ENCODE data around the gene ATP8B4. TPM values are rescaled to one million over a fixed set of nuclear protein-coding genes. Genes with fewer than 3 reads are reported as not detected.

The ATP8B4 gene
- total RNA-seq, 1 donor from 2014 or later = 45.8 TPM

DNA sequence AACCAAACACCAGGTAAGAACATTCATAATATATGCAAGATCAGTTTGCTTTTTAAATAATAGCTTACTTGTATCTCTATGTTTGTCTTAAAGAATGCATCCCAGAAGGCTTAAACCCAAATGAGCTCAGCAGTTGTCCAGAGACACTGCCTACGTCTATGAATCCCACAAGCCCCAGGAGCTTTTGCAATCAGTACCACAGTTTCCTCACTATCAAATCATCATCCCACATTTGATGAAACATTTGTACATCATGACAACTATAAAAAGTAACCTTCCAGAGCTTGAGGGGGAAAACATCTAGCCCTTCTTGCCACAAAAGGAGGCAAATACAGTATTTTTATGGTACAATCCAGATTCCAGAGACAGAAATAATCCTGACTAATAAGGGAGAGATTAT lies 63.7 kb downstream of the ATP8B4 start:
- TF ChIP-seq, protein P1, sequence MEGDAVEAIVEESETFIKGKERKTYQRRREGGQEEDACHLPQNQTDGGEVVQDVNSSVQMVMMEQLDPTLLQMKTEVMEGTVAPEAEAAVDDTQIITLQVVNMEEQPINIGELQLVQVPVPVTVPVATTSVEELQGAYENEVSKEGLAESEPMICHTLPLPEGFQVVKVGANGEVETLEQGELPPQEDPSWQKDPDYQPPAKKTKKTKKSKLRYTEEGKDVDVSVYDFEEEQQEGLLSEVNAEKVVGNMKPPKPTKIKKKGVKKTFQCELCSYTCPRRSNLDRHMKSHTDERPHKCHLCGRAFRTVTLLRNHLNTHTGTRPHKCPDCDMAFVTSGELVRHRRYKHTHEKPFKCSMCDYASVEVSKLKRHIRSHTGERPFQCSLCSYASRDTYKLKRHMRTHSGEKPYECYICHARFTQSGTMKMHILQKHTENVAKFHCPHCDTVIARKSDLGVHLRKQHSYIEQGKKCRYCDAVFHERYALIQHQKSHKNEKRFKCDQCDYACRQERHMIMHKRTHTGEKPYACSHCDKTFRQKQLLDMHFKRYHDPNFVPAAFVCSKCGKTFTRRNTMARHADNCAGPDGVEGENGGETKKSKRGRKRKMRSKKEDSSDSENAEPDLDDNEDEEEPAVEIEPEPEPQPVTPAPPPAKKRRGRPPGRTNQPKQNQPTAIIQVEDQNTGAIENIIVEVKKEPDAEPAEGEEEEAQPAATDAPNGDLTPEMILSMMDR (IDR thresholded peaks at IDR 0.05; ENCODE audit: unreplicated experiment) = no peak
- no peaks in the 10 kb centered on the region for H3K9me3 Mint-ChIP-seq (ENCODE audit: unreplicated experiment)
- DNase-seq (ENCODE audit: low spot score) = no peak
- peaks cover 2% of the 10 kb centered on the region for H3K27me3 Mint-ChIP-seq (ENCODE audit: unreplicated experiment)
- no peak overlapping the region for H3K4me3 Mint-ChIP-seq (ENCODE audit: unreplicated experiment)
- no peak overlapping the region for H3K27ac Mint-ChIP-seq (ENCODE audit: unreplicated experiment)
- peaks cover 9% of the 10 kb centered on the region for H3K4me1 Mint-ChIP-seq (ENCODE audit: unreplicated experiment)
- peaks cover 7% of the 10 kb centered on the region for H3K36me3 Mint-ChIP-seq (ENCODE audit: low read depth, unreplicated experiment)

DNA sequence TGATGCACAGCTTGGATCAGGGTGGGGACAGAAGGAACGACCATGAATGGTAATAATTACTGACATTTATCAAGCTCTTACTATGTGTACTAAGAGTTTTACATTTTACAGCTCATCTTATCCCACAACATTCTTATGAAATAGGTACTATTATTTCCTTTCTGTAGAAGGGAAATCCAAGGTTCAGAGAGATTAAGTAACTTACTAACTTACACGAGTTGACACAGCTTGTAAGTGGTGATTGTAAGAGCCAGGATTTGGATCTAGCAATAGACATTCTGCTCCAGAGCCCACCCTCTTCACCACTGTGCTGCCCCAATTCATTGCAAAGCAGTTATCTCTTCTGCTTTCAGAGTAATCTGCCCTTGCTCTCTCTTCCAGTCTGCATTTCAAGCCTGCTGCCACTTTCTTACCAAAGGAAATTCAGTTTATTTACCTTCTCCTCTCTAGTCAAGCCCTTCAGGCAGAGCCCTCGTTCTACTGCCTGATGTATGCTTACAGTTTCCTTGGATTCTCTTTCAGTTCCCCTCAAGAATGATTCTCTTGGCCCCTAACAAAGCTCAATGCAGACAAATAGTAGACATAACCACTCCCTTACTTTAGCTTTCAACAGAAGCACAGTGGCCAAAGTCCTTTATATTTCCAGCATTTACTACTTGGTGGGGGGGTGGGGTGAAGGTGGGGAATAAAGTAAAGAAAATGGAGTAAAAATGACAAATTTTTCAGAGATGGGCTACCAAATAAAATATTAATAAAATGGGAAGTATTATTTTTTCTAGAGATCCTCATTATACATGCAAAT lies 65.8 kb downstream of the ATP8B4 start:
- Mint-ChIP-seq H3K4me3 (ENCODE audit: unreplicated experiment) (no peak overlapping the region), H3K4me1 (ENCODE audit: unreplicated experiment) (peaks cover 9% of the 10 kb centered on the region), H3K9me3 (ENCODE audit: unreplicated experiment) (no peaks in the 10 kb centered on the region), H3K27ac (ENCODE audit: unreplicated experiment) (peak overlapping the region; percentile 39), H3K27me3 (ENCODE audit: unreplicated experiment) (peaks cover 2% of the 10 kb centered on the region), H3K36me3 (ENCODE audit: low read depth, unreplicated experiment) (no peaks in the 10 kb centered on the region)
- DNase-seq (ENCODE audit: low spot score) = no peak
- TF ChIP-seq, protein P1 (IDR thresholded peaks at IDR 0.05; ENCODE audit: unreplicated experiment) = no peak

DNA sequence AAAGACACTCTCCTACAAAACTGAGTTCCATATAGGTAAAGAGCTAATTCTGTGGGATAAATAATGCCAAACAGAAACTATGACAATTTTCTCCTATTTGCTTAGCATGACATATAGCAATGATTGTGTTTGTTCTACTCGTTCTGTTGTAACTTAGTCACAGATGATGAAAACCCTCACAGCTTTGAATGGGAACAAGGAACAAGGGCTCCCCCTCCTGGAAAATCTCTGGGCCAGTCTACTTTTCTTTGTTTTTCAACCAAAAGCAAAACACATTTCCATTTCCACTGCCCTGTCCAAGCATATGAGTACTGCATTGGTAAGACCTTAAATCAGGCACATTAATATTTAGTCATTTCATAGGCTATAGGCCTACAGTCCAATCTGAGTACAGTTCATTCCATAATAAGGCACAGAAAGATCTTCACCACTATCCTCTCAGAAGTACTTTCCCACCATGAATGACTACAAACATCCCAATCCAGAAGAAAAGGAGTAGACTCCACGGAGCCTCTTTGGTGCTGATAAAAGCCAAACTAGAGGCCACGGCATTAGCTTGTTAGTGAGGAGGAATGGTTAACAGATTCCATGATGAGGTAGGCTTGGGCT lies 67.1 kb downstream of the ATP8B4 start:
- H3K4me3 Mint-ChIP-seq (ENCODE audit: unreplicated experiment) = no peak overlapping the region
- peak; percentile 35 for DNase-seq (ENCODE audit: low spot score)
- no peak overlapping the region for H3K27ac Mint-ChIP-seq (ENCODE audit: unreplicated experiment)
- peaks cover 2% of the 10 kb centered on the region for H3K27me3 Mint-ChIP-seq (ENCODE audit: unreplicated experiment)
- H3K4me1 Mint-ChIP-seq (ENCODE audit: unreplicated experiment) = peaks cover 9% of the 10 kb centered on the region
- peaks cover 3% of the 10 kb centered on the region for H3K36me3 Mint-ChIP-seq (ENCODE audit: low read depth, unreplicated experiment)
- TF ChIP-seq, protein P1 (IDR thresholded peaks at IDR 0.05; ENCODE audit: unreplicated experiment) = no peak
- H3K9me3 Mint-ChIP-seq (ENCODE audit: unreplicated experiment) = no peaks in the 10 kb centered on the region

DNA sequence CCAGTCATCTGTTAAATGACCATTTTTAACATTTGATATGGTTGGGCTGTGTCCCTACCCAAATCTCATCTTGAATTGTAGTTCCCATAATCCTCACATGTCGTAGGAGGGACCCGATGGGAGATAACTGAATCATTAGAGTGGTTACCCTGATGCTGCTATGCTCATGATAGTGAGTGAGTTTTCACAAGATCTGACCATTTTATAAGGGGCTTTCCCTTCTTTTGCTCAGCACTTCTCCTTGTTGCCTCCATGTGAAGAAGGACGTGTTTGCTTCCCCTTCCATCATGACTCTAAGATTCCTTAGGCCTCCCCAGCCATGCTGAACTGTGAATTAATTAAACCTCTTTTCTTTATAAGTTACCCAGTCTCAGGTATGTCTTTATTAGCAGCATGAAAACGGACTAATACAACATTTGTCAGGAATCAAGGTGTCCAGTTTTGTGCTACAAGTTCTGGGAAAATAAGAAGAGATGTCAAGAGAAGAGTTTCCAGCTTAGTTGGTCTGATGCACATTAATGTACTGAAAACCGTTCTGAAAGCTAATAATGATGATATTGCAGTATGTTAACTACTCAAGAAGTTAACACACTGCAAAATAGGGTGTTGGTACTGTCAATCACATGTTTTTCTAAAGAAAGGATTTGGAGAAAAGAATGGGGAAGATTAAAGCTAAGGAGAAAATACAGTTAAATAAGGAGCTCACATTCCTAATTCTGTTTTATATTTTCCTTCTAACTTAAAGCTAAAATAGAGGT lies 67.9 kb downstream of the ATP8B4 start:
- Mint-ChIP-seq H3K9me3 (ENCODE audit: unreplicated experiment) (no peaks in the 10 kb centered on the region), H3K4me3 (ENCODE audit: unreplicated experiment) (no peak overlapping the region), H3K27me3 (ENCODE audit: unreplicated experiment) (peaks cover 2% of the 10 kb centered on the region), H3K4me1 (ENCODE audit: unreplicated experiment) (peaks cover 9% of the 10 kb centered on the region), H3K27ac (ENCODE audit: unreplicated experiment) (no peak overlapping the region), H3K36me3 (ENCODE audit: low read depth, unreplicated experiment) (peaks cover 3% of the 10 kb centered on the region)
- TF ChIP-seq, protein P1 (IDR thresholded peaks at IDR 0.05; ENCODE audit: unreplicated experiment) = no peak
- DNase-seq (ENCODE audit: low spot score) = no peak
